DMS153 treated with DMSO at 0.1 percent for 48 hours (cell line): ENCODE measurements around the gene DLG2.

ENCODE experiments used
- DNase-seq: peaks from one replicate; lab custom pipeline; 2025; ENCODE audit not compliant: unreplicated experiment; lab: John Stamatoyannopoulos, UW

The DLG2 gene

DNA sequence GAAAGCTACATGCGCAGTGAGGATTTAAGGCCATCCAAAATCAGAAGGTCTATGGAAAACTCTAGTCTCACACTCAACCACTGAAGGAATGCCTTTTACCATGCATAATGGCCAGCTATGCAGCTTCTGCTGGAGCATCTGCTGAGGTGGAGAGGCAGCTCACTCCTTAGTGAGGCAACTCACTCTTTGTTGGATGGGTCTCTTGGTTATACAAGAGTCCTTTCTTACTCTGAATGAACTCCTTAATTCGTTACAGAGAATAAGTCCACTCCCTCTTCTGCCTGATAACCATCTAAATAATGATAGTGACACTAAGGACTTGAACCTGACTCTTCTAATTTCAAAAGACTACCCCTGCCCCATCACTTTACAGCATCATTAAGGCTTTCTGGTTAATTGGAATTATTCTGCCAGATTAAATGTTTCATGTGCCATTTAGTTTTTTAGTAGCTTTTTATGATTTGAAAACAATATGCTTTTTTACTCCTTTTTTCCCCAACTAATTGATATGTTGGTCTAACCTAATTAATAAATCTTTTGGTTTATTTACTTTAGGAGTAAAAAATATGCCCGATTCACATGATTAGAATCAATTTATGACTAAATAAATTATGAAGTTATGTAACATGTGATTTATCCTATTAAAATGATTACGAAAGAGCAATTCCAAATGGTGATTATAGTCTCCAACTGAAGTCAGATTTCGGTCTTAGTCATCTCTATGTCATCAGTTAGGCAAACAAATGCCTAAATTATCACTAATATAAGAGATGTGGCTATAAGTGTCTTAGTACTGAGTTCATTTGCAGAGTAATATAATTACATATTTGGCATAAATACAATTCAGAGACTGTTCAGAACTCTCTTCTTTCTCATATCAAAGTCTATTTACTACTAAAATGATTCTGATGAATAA, 2054.3 kb downstream of the DLG2 start:
- DNase-seq: no peak

DNA sequence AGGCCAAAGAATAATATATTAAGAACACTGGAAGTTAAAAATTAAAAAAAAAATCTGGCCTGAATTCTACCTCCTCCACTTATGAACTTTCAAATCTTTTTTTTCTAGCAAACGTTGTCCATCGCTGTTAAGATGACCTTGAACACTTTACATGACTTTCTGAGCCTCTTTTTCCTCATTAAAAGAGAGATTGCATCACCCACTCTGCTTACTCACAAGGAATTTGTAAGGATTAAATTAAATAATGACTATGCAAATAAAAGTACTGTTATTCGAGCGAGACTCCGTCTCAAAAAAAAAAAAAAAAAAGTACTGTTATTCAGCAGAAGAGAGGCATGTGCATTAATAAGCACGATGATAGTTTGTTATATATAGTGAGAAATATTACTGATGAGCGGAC, 2055.8 kb downstream of the DLG2 start:
- DNase-seq: no peak

DNA sequence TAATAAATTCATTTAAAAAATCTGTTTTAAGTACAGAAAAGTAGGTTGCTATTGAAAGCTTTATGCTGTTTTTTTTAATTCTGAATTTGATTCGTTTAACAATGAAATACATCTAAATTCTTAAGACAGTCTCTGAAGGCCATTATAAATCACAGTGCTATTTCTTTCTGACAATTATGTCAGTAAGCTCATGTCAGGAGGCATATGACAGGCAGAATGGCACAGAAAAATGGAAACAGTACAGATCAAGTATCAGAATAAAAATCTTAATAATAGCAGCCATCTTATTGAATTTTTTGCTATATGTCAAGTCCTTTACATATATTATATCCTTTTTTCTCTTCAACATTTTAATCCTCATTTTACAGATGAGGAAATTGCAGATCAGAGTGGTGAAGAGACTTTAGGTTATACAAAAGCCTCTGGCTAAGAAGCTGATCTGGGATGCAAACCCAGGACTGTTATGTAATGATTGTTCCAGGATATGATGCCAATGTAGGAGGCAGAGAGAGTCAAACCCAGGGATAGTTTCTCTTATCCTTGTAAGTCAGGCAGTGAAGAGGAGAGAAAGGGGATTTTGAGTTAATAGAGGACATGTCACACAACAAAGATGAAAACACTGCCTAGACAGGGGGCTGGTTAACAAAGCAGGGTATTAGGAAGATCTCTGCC, 2057.9 kb downstream of the DLG2 start:
- no peak for DNase-seq

DNA sequence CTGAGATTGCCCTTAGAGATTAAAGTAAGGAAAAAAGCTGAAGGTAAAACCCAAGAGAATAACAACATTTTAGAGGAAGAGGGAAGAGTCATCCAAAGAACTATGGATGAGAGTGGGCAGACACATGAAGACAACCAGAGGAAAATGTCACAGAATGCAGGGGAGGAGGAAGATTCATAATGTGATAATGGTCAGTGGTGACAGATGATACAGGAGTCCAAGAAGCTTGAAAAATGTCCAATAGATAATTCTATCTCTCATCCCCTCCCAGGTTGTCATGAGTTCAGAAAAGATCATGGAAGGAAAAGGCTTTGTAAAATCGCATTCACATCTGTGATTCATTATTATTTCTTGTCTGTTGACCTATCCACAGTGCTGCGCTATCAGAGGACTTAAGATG, 2058.6 kb downstream of the DLG2 start:
- DNase-seq: no peak

DNA sequence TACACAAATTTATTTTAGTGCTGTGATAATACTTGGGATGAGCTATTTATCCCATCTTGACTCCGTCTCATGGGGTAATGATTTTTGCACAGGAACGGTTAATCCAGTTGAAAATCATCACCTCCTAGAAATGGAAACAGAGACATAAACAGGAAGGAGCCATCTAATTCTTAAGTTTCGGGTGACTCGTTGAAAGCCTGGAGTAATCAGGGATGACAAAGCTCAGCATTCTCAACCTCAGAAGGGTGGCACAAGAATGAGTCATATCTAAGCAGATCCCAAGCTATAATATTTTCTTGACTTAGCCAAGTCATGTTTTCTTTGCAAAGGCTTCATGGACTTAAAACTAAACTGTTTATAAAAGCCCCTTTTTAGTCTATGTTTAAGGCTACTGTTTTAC, 2060.2 kb downstream of the DLG2 start:
- DNase-seq: no peak

DNA sequence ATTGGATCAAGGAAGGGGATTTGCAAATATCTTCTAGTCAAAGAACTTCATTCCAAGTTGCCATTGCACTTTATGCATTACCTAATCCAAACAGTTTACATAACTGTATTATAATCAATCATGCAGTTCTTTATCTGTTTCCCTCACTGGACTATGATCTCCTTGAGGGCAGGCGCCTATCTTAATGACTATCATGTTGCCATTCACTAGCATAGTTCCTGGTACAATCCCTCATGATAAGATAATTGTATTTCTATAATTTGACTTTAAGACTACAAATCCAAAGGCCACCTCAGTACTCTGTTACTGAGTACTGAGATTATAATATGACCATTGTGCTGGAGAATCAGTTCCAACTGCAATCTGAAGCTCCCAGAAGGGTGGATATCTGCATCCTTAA, 2062.3 kb downstream of the DLG2 start:
- DNase-seq: no peak

DNA sequence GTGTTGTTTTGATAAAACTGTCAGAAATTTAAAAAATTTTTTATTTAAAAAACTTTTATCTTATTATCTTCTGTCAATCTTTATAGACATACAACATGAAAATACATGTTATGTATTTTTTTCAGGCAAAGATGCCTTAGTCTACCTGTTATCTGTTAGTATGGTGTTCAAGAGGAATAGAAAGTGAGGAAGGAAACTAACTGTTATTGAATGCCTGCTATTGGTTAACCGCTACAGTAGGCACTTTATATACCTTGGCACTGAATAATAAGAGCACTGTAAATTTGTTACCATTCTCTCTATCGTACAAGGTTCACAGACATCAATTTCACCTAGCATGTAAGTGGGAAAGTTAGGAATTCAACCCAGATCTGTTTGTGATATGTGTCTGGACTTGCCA, 2068.9 kb downstream of the DLG2 start:
- no peak for DNase-seq

DNA sequence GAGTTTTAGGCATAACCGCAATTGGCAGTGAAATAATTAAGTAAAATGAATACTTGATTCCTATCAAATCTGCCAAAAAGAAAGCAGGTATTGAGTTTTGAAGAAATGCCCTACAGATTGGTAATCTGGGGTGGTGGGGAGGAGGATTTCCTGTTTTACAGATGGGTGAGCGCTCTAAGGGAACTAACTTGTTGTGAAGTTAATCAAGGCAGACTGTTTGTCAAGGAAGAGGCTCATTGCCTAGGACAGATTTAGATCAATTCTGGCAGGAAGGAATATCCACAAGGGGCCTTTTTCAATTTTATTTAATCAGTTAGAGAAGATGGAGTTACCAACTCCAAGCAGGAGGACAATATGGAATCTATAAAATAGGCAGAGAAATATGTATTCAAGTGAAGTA, 2069.5 kb downstream of the DLG2 start:
- DNase-seq: no peak

DNA sequence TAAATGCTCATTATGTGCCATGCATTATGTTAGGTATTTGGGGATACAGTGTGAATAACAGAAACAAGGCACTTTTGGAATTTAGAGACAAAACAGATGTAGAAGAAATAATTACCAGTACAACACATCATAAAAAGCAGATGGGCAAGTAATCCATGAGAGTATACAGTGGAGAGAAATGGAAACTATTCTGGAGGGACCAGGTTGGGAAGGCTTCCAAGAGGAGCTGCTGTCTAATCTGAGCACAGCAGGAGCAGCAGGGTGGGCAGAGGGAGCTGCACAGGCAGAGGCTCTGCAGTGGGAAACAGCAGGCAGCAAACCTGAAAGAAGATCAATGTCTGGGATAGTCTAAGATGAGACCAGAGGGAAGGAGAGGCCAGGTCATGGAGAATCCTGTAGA, 2072.3 kb downstream of the DLG2 start:
- no peak for DNase-seq

DNA sequence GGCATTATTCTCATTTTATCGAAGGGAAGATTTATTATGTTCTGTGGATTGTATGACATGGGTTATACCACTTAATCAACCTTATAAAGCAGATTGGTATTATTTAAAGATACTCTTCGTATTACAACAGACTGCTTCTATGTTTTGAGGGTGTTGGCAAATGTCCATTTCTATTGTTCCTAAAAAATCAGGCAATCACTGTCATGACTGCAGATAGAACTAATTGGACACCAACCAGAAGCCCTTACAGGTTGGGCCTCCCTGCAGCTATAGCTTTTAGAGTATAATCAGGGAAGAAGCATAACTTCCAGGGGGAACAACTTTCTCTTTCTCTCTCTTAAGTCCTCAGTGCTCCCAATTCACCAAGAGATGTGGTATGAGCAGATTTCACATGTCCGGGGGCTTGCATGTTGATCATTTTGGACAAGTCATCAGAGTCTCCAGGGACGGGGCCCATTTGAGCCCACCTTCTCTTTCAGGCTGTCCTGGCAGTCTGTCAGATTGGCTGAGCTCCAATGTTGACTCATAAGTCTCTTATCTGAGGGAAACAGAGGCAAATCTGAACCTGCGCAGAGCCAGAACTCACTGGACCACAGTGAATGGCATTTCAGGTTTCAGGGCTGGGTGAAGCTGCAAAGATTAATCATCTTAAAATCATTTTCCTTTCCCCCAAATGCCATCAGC, 2077.0 kb downstream of the DLG2 start:
- DNase-seq: no peak

DNA sequence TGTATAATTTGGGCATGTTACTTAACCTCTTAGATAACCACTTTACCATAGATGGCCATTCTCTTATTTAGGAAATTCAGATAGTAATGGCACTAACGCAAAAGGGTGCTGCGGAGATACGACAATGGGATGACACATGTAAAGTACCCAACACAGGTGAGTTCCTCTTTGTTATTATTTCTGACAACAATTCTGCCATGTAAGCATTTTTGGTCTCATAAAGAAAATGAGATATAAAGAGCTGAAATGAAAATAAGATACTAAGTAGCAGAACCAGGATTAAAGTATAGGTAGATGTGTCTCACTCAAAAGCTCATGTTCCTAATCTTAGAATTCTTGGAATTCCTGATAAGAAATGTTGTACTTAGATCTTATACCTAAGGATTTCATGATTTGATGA, 2080.8 kb downstream of the DLG2 start:
- DNase-seq: no peak

DNA sequence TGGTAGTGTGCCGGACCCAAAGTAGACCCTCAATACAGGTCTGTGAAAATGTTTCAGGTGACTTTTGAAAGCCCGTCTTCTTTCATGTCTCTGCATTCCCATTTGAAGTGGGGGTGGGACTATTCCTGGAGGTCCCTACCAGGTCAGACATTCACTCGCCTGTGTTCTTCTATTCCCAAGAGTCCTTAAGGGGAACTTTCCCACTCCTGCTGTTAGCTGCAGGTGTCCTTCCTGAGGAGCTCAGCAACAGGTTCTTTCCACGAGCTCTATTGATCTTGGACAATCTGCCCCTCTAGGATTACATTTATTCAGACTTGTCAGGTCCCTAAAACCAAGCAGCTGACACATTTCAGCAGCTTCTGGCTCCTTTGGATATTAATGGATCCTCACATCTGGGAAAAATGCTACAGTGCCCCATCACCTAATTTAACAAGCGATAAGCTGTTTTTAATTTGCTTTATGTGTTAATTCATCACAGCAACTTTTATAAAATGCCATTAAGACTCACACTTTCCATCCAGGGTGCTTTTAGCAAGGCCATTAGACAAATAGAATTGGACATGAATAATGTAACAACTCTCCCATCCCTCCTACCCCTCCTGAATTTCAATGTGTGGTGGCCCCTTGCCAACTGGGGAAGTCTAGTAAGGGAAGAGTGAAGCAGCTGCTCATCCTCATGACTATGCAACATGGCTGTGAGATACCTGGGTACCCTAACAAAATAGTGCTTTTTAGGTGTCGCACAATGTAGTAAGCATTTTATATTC, 2081.5 kb downstream of the DLG2 start:
- no peak for DNase-seq

DNA sequence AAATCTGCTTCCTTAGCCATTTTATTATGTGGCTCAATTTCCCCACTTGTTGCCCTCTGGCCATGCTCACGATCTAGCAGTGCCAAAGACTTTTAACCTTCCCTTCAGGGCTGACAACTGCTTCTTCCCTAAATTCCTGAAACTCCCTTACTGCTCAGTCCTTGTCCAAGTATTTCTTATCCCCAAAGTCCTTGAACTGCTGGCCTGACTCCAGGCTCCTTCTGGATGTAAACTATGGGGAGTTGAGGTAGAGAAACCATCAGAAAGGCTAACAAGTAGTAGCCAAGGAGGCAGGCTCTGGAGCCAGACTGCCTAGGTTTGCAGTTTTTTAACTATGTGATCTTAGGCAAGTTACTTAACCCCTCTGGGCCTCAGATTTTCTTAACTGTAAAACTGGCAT, 2082.3 kb downstream of the DLG2 start:
- DNase-seq: no peak

DNA sequence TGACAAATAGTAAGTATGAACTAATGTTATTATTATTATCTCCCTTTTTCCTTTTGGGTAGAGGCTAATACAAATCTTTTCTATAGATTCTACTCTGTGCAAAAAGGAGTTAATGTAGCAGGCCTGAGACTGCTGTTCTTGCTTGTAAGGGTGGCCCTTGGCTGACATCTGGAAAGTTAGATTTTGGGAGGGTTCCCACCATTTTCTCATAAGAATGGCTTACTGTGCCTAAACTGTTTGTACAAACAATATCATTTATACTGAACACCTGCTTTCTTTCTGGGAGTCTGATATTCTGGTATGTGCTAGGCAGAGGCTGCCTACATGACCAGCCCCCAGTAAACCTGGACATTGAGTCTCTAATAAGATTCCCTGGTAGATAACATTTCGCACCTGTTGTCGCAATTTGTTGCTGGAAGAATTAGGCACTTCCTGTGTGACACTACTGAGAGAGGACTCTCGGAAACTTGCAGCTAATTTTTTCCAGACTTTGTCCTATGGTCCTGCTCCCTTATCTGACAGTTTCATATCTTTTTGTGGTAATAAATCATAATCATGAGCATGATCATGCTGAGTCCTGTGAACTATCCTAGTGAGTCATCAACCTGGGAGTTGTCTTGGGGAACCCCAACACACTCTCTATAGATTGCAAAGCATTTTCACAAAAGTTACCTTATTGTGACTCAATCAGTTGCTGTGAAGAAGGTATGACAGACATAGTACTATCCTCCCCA, 2083.3 kb downstream of the DLG2 start:
- DNase-seq: no peak

DNA sequence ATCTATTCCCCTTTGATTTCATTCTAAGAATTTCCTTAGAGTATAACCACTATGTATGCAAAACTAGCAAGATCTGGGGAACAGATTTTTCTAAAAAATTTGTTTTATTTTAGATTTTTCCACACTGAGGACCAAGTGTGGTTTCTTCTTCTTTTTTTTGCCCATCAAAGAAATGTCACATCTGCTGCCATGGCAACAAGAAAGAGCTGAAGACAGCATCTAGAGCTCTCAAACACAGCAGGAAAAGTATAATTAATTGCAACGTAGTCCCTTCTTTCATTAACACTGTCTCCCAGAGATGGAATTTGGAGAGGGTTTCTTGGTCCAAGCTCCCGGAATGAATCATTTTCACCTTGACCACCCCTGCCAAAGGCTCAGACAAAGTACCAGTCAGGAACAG, 2084.3 kb downstream of the DLG2 start:
- DNase-seq: no peak

DNA sequence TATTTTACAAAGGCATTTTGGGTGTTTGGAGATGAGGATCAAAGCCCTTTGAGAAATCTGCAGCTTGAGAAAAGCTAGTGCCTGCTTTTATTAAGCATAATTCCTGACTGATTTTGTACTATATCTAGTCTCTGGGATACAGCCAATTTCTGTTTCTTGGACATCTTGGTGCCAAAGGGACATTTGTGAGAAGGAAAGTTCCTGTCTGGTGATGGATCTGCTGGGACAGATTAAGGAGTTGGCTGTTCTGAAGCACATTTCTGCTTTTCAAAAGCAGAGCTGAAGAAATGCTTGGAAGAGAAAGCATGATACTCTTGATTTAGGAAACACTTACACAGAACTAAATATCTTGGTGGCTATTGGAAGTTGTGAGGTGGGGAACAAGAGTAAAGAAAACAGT, 2086.4 kb downstream of the DLG2 start:
- DNase-seq: no peak

DNA sequence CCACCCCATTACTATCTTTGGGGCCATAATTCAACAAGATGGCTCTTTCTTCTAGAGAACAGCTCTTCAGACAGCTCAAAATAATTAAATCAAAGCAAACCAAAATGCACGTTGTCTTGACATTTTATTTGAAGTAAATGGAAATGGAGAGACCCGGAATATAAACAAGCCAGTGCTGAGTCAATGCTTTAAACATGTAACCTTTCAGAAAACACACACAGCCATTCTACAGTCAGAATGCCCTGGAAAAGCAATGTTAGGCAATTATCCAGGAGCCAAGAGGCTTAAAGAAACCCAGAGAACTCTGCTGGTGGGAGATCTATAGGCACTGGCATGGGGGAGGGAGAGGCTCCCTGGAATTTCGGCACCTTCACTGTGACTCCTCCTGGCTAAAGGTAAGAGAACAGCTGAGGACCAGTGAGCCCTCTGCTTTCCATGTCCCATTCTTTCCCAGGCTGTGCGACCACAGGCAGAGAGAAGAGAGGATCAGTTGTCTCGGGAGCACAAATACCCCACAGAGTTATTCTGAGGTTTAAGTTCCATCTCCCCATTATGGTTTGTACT, 2086.9 kb downstream of the DLG2 start:
- no peak for DNase-seq

DNA sequence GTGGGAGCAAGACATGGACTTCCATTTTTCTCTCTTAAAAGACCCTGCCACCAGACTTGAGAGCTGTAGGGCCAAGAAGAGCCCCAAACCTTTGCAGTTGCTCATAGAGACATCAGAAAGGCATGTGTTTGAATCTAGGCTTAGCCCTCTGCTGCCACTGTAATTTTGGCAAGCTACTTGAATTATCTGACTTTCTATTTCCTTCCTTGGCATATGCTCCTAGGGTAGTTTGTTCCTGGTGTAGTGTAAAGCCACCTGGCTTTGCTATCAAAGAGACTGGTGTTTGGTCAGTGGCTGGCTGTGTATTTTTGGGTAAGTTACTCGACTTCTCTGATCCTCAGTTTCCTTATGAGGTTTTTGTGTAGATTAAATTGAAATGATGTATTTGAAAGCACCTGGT, 2088.9 kb downstream of the DLG2 start:
- no peak for DNase-seq

DNA sequence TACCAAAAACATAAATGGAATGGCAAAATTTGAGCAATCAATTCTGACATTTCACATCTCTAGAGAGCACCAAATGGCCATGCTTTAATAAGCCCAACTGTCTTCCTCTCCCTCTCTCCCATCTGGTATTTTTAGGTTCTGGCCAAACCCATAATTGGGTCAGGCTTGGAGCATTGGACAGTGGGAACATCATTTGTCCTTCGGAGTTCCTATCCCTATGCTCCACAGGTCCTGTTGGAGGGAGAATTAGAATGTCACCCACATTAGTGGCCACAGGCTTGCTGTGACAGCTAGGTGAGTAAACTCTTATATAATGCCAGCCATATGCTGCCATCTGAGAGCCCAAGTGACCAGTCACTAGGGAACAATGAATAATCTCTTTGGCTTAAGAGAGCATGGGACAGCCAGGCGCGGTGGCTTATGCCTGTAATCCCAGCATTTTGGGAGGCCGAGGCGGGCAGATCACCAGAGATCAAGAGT, 2090.0 kb downstream of the DLG2 start:
- no peak for DNase-seq

DNA sequence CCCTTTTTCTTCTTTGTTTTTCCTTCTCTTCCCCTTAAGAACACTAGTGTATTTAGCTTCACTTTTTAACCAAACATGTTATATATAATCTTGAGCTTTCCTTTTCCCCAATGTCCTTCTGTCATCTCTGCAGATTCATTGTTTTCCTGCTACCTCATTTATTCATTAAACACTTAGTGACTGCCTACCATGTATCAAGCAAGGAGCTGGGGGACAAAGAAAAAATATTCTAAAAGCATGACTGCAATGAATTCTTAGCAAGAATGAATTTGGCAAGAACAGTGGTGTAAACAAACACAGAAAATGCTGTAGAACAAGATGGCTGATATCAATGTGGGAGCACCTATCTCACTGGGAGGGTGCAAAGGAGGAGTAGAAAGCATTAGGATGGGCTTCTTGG, 2094.0 kb downstream of the DLG2 start:
- no peak for DNase-seq
